Sigmoid colon (tissue), 4 donors: ENCODE results near the gene HADHB.

Experiments used
- EP300 ChIP-seq, 4 donors: sonication (generic); formaldehyde crosslinking; IDR thresholded peaks; one replicate each; pipeline ENCODE4 v1.6.1; 2017; ENCODE audit warnings: antibody characterized with exemption in 4 of 4
- POLR2A ChIP-seq, 2 donors: fragments of 450-650 bp; IDR thresholded peaks; one replicate each; pipeline ENCODE4 v1.6.1; 2016; ENCODE audit warnings: antibody characterized with exemption in 2 of 2, mild to moderate bottlenecking in 2 of 2, moderate library complexity in 2 of 2
- POLR2AphosphoS5 ChIP-seq, 4 donors: sonication (generic); formaldehyde crosslinking; IDR thresholded peaks; one replicate each; pipeline ENCODE4 v1.6.1; 2017; ENCODE audit warnings: antibody characterized with exemption in 4 of 4
- TF ChIP-seq, protein P1 (sequence below), 4 experiments: fragments of 450-650 bp in 3 of 4; fragments of 200-600 bp in 1 of 4; IDR thresholded peaks; one replicate each; pipeline ENCODE4 v1.5.1; 2016 to 2019; ENCODE audit warnings: antibody characterized with exemption in 4 of 4, mild to moderate bottlenecking in 3 of 4, moderate library complexity in 2 of 4

GRCh38 chr2:26281226-26281625 is 36.5 kb downstream of the HADHB start:
- TF ChIP-seq POLR2A (IDR thresholded peaks at IDR 0.05) (no peak), EP300 (IDR thresholded peaks at IDR 0.05) (no peak), POLR2AphosphoS5 (IDR thresholded peaks at IDR 0.05) (no peak)
- TF ChIP-seq, protein P1, sequence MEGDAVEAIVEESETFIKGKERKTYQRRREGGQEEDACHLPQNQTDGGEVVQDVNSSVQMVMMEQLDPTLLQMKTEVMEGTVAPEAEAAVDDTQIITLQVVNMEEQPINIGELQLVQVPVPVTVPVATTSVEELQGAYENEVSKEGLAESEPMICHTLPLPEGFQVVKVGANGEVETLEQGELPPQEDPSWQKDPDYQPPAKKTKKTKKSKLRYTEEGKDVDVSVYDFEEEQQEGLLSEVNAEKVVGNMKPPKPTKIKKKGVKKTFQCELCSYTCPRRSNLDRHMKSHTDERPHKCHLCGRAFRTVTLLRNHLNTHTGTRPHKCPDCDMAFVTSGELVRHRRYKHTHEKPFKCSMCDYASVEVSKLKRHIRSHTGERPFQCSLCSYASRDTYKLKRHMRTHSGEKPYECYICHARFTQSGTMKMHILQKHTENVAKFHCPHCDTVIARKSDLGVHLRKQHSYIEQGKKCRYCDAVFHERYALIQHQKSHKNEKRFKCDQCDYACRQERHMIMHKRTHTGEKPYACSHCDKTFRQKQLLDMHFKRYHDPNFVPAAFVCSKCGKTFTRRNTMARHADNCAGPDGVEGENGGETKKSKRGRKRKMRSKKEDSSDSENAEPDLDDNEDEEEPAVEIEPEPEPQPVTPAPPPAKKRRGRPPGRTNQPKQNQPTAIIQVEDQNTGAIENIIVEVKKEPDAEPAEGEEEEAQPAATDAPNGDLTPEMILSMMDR (IDR thresholded peaks at IDR 0.05) = no peak
